Vagina (tissue), 2 donors: ENCODE results near the gene PCGF3. TPM values are rescaled to one million over a fixed set of nuclear protein-coding genes. Genes with fewer than 3 reads are reported as not detected.

ENCODE experiments used
- DNase-seq, 2 donors: peaks; one replicate each; pipeline ENCODE4 v3.0.0-alpha.2; 2017; ENCODE audit errors: extremely low spot score in 2 of 2
- H3K27ac ChIP-seq: fragments of 200-600 bp; sonication (generic); one replicate; pipeline ENCODE4 v1.5.1; 2019
- H3K27me3 ChIP-seq: fragments of 200-600 bp; sonication (generic); one replicate; pipeline ENCODE4 v1.5.1; 2019
- H3K36me3 ChIP-seq, 2 donors: fragments of 200-600 bp; sonication (generic); one replicate each; pipeline ENCODE4 v1.5.1; 2017 to 2019
- H3K4me1 ChIP-seq: fragments of 200-600 bp; sonication (generic); one replicate; pipeline ENCODE4 v1.5.1; 2019
- H3K4me3 ChIP-seq, 2 donors: fragments of 200-600 bp; sonication (generic); 1 replicate in 1 of 2; 2 replicates in 1 of 2; pipeline ENCODE4 v1.5.1; 2016 to 2019
- H3K9me3 ChIP-seq: fragments of 200-600 bp; sonication (generic); one replicate; pipeline ENCODE4 v1.5.1; 2019
- POLR2A ChIP-seq, 2 donors: fragments of 450-650 bp; IDR thresholded peaks; one replicate each; pipeline ENCODE4 v1.6.1; 2017; ENCODE audit warnings: antibody characterized with exemption in 2 of 2, mild to moderate bottlenecking in 2 of 2, moderate library complexity in 2 of 2
- POLR2AphosphoS5 ChIP-seq, 2 donors: sonication (generic); formaldehyde crosslinking; IDR thresholded peaks; one replicate each; pipeline ENCODE4 v1.9.0; 2017; ENCODE audit warnings: antibody characterized with exemption in 2 of 2, mild to moderate bottlenecking in 2 of 2, low read depth in 1 of 2; ENCODE audit not compliant: insufficient read depth in 1 of 2
- intact Hi-C: fragments of 100-400 bp; cut with DNase I; formaldehyde crosslinking; loops from one replicate; pipeline ENCODE4 v1.15.1; 2023
- total RNA-seq: library from RNA; depleted of rRNA; stranded (reverse); fragments of >200 nt; gene quantifications from one replicate; pipeline ENCODE4 v1.2.3, GENCODE V29; 2016
- TF ChIP-seq, protein P1 (sequence below), 3 experiments: fragments of 450-650 bp in 2 of 3; fragments of 200-600 bp in 1 of 3; sonication (generic) in 1 of 3; IDR thresholded peaks; one replicate each; pipeline ENCODE4 v1.5.1; 2017 to 2019; ENCODE audit warnings: antibody characterized with exemption in 3 of 3, mild to moderate bottlenecking in 2 of 3, moderate library complexity in 2 of 3

The PCGF3 gene
- total RNA-seq, 1 donor from 2014 or later: 64.8 TPM

- TF ChIP-seq POLR2AphosphoS5 (IDR thresholded peaks at IDR 0.05; ENCODE audit: insufficient read depth in 1 of 2, low read depth in 1 of 2): no peak
- TF ChIP-seq, protein P1, sequence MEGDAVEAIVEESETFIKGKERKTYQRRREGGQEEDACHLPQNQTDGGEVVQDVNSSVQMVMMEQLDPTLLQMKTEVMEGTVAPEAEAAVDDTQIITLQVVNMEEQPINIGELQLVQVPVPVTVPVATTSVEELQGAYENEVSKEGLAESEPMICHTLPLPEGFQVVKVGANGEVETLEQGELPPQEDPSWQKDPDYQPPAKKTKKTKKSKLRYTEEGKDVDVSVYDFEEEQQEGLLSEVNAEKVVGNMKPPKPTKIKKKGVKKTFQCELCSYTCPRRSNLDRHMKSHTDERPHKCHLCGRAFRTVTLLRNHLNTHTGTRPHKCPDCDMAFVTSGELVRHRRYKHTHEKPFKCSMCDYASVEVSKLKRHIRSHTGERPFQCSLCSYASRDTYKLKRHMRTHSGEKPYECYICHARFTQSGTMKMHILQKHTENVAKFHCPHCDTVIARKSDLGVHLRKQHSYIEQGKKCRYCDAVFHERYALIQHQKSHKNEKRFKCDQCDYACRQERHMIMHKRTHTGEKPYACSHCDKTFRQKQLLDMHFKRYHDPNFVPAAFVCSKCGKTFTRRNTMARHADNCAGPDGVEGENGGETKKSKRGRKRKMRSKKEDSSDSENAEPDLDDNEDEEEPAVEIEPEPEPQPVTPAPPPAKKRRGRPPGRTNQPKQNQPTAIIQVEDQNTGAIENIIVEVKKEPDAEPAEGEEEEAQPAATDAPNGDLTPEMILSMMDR (IDR thresholded peaks at IDR 0.05): no peak
- TF ChIP-seq POLR2A (IDR thresholded peaks at IDR 0.05): no peak
- Histone ChIP-seq H3K4me3 (no peak overlapping the region), H3K9me3 (no peaks in the 10 kb centered on the region), H3K27ac (no peak overlapping the region), H3K27me3 (no peaks in the 10 kb centered on the region), H3K36me3 (peaks cover 0 to 76% of the 10 kb centered on the region in 2 donors), H3K4me1 (peaks cover 7% of the 10 kb centered on the region)
- no peak for DNase-seq
- intact Hi-C loops: no loop called here
Observed at GRCh38 chr4:764405-765169, 59.0 kb downstream of the PCGF3 start.

GRCh38 chr4:766152-766515 is 60.5 kb downstream of the PCGF3 start:
- DNase-seq: no peak
- peaks cover 7% of the 10 kb centered on the region for H3K4me1 ChIP-seq
- H3K9me3 ChIP-seq: no peaks in the 10 kb centered on the region
- no peak overlapping the region for H3K4me3 ChIP-seq
- no peak for TF ChIP-seq POLR2A (IDR thresholded peaks at IDR 0.05)
- no peak for TF ChIP-seq POLR2AphosphoS5 (IDR thresholded peaks at IDR 0.05; ENCODE audit: insufficient read depth in 1 of 2, low read depth in 1 of 2)
- TF ChIP-seq, protein P1 (IDR thresholded peaks at IDR 0.05): no peak
- peaks cover 0 to 73% of the 10 kb centered on the region in 2 donors for H3K36me3 ChIP-seq
- no peak overlapping the region for H3K27ac ChIP-seq
- intact Hi-C loops: no loop called here
- H3K27me3 ChIP-seq: no peaks in the 10 kb centered on the region

DNA sequence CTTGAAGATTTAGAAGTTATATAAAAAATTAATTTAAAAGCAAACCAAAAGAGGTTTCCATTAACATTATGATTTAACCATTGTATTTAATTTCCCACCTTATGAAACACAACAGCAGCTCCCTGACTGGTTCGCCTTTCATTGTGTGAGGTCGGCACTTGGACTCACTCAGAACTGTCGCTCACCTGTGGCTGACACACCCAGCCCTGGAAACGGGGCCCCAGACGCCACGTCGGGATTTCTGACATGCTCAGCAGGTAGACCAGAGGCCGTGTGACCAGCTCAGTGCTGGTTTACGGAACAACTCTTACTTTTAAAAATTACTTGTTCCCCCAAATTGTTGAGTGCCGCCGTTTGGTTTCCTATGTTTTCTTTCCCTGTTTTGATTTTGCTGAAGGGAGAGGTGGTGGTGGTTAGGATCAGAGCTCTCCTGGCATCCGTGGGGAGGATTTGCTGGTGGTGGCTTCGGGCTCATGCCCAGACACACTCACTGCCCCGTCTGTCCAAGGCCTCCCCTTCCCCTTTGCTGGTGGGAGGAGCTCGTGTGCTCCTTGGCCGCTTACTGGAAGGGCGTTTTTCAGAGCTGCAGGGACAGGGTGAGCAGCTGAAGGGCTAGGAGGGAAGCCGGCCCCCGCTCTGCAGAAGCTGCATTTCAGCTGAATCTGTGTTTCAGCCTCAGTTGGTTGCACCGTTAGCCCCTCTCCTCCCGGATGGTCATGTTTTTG is 61.1 kb downstream of the PCGF3 start:
- DNase-seq: no peak
- intact Hi-C loops: no loop called here
- TF ChIP-seq POLR2A (IDR thresholded peaks at IDR 0.05) (no peak), POLR2AphosphoS5 (IDR thresholded peaks at IDR 0.05; ENCODE audit: insufficient read depth in 1 of 2, low read depth in 1 of 2) (no peak)
- TF ChIP-seq, protein P1 (IDR thresholded peaks at IDR 0.05): no peak
- Histone ChIP-seq H3K4me3 (no peak overlapping the region), H3K27ac (no peak overlapping the region), H3K9me3 (no peaks in the 10 kb centered on the region), H3K4me1 (peaks cover 10% of the 10 kb centered on the region), H3K27me3 (no peaks in the 10 kb centered on the region), H3K36me3 (peaks cover 0 to 68% of the 10 kb centered on the region in 2 donors)

- no peaks in the 10 kb centered on the region for H3K27me3 ChIP-seq
- no peak for DNase-seq
- H3K27ac ChIP-seq: no peak overlapping the region
- H3K9me3 ChIP-seq: no peaks in the 10 kb centered on the region
- TF ChIP-seq, protein P1 (IDR thresholded peaks at IDR 0.05): no peak
- no peak for TF ChIP-seq POLR2A (IDR thresholded peaks at IDR 0.05)
- no peak for TF ChIP-seq POLR2AphosphoS5 (IDR thresholded peaks at IDR 0.05; ENCODE audit: insufficient read depth in 1 of 2, low read depth in 1 of 2)
- intact Hi-C loops: no loop called here
- peaks cover 20% of the 10 kb centered on the region for H3K4me1 ChIP-seq
- H3K36me3 ChIP-seq: peaks cover 0 to 60% of the 10 kb centered on the region in 2 donors
- no peak overlapping the region for H3K4me3 ChIP-seq
Observed at GRCh38 chr4:768076-768475, 62.4 kb downstream of the PCGF3 start.

DNA sequence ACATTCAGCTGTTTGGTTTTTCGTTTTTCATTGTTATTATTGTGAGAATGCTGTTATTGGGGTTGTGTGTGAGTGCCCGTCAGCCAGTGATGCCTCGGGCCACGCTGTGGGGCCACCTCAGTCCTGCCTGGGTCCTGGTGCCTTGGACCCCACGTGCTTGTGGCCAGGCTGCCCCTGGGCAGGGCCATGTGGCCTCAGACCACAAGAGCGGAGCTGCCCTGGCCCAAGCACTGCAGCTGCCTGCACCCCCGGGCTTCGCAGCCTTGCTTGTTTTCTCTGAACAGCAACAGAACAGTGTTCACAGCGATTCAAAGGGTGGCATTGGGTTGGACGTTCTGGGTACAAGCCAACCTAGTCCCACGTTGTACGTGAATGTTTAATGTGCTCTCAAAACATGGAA is 63.4 kb downstream of the PCGF3 start:
- intact Hi-C loops: no loop called here
- no peaks in the 10 kb centered on the region for H3K27me3 ChIP-seq
- H3K4me3 ChIP-seq: no peak overlapping the region
- peaks cover 28% of the 10 kb centered on the region for H3K4me1 ChIP-seq
- peaks cover 0 to 55% of the 10 kb centered on the region in 2 donors for H3K36me3 ChIP-seq
- H3K27ac ChIP-seq: no peak overlapping the region
- TF ChIP-seq POLR2AphosphoS5 (IDR thresholded peaks at IDR 0.05; ENCODE audit: insufficient read depth in 1 of 2, low read depth in 1 of 2) (no peak), POLR2A (IDR thresholded peaks at IDR 0.05) (no peak)
- TF ChIP-seq, protein P1 (IDR thresholded peaks at IDR 0.05): no peak
- no peak for DNase-seq
- no peaks in the 10 kb centered on the region for H3K9me3 ChIP-seq
